Neural progenitor cell (in vitro differentiated cells): ENCODE data around the gene ZNF391.

ENCODE experiments used
- CTCF ChIP-seq: fragments of 200-600 bp; sonication (generic); IDR thresholded peaks from 2 replicates; pipeline ENCODE4 v1.5.1; 2017; ENCODE audit warnings: antibody characterized with exemption, mild to moderate bottlenecking
- EZH2phosphoT487 ChIP-seq: fragments of 200-600 bp; sonication (generic); IDR thresholded peaks from 2 replicates; pipeline ENCODE4 v1.6.1; 2017; ENCODE audit warnings: antibody characterized with exemption

- no peak for TF ChIP-seq CTCF
- no peak for TF ChIP-seq EZH2phosphoT487
These were observed 59.9 kb downstream of the ZNF391 start for GRCh38 chr6:27448456-27448855.
